Activated B cell treated with CpG ODN at 0.5 μM for 24 hours (primary cell): ENCODE data around the gene HCRT. TPM values are rescaled to one million over a fixed set of nuclear protein-coding genes. Genes with fewer than 3 reads are reported as not detected.

Source experiments
- ATAC-seq: fragments of 200-7000 bp; cut with Tn5 transposase; one replicate; pipeline ENCODE4 v1.10.0; 2021; ENCODE audit warnings: low read depth, mild to moderate bottlenecking, moderate library complexity
- CTCF ChIA-PET: fragments of 350-600 bp; sonication (Branson Sonifier 250); formaldehyde crosslinking; loops from one replicate; lab custom pipeline; 2021; ENCODE audit warnings: antibody characterized with exemption; lab: Charles Lee
- POLR2A ChIA-PET: fragments of 350-600 bp; sonication (Branson Sonifier 250); formaldehyde crosslinking; loops from one replicate; lab custom pipeline; 2021; ENCODE audit warnings: antibody characterized with exemption; lab: Charles Lee
- DNase-seq: peaks from one replicate; pipeline ENCODE4 v3.0.0; 2022
- H3K27ac Mint-ChIP-seq: one replicate; pipeline ENCODE4 v1.8.0; 2020; ENCODE audit warnings: mixed read lengths
- H3K27me3 Mint-ChIP-seq: one replicate; pipeline ENCODE4 v1.8.0; 2021; ENCODE audit warnings: mixed read lengths
- H3K36me3 Mint-ChIP-seq: one replicate; pipeline ENCODE4 v1.8.0; 2021; ENCODE audit warnings: low read depth, mixed read lengths
- H3K4me1 Mint-ChIP-seq: one replicate; pipeline ENCODE4 v1.8.0; 2021; ENCODE audit warnings: mixed read lengths
- H3K4me3 Mint-ChIP-seq: one replicate; pipeline ENCODE4 v1.8.0; 2020; ENCODE audit warnings: mild to moderate bottlenecking, mixed read lengths
- H3K9me3 Mint-ChIP-seq: one replicate; pipeline ENCODE4 v1.8.0; 2020; ENCODE audit warnings: mixed read lengths
- CTCF ChIP-seq: fragments of 200-600 bp; IDR thresholded peaks from one replicate; pipeline ENCODE4 v1.8.0; 2022; ENCODE audit warnings: antibody characterized with exemption, mild to moderate bottlenecking
- intact Hi-C: fragments of 100-400 bp; cut with micrococcal nuclease; formaldehyde crosslinking; loops from one replicate; pipeline ENCODE4 v1.15.1; 2024
- total RNA-seq: library from RNA; stranded (reverse); gene quantifications from 2 replicates; pipeline ENCODE4 v1.2.3, GENCODE V29; 2022

The HCRT gene
- total RNA-seq, 1 donor from 2014 or later = not detected

GRCh38 chr17:42192189-42193126 lies 7.2 kb upstream of the HCRT start:
- DNase-seq = no peak
- ATAC-seq = no peak
- Mint-ChIP-seq H3K9me3 (no peaks in the 10 kb centered on the region), H3K36me3 (peaks cover 13% of the 10 kb centered on the region), H3K4me1 (peaks cover 28% of the 10 kb centered on the region), H3K27ac (no peak overlapping the region), H3K4me3 (peak overlapping the region; percentile 98), H3K27me3 (no peaks in the 10 kb centered on the region)
- POLR2A ChIA-PET = interaction anchor here (1.1 kb wide), 1 partner anchor 226 kb away, joined by 3 read pairs; the partner anchor contains the start of gene CNP
- TF ChIP-seq CTCF = no peak
- intact Hi-C loops = no loop called here
- CTCF ChIA-PET = no interaction called here

- POLR2A ChIA-PET = interaction anchor here (0.5 to 1.1 kb wide), 2 partner anchors 225 to 312 kb away, joined by 3 to 11 read pairs; partner anchors contain the start of gene CNP
- Mint-ChIP-seq H3K27ac (no peak overlapping the region), H3K27me3 (no peaks in the 10 kb centered on the region), H3K9me3 (no peaks in the 10 kb centered on the region), H3K36me3 (peaks cover 13% of the 10 kb centered on the region), H3K4me3 (no peak overlapping the region), H3K4me1 (peaks cover 28% of the 10 kb centered on the region)
- CTCF ChIA-PET = no interaction called here
- ATAC-seq = no peak
- no peak for TF ChIP-seq CTCF
- intact Hi-C loops = no loop called here
- DNase-seq = no peak
Measured at GRCh38 chr17:42191275-42191608, 6.0 kb upstream of the HCRT start.

- intact Hi-C loops = no loop called here
- no peak for TF ChIP-seq CTCF
- ATAC-seq (no peak), DNase-seq (no peak)
- Mint-ChIP-seq H3K27ac (no peak overlapping the region), H3K4me1 (peaks cover 28% of the 10 kb centered on the region), H3K4me3 (no peak overlapping the region), H3K36me3 (peaks cover 13% of the 10 kb centered on the region), H3K9me3 (no peaks in the 10 kb centered on the region), H3K27me3 (no peaks in the 10 kb centered on the region)
- ChIA-PET POLR2A (interaction anchor here (0.5 to 0.6 kb wide), 3 partner anchors 19 to 311 kb away, joined by 5 to 11 read pairs (median 6); no protein-coding TSS in a partner anchor), CTCF (no interaction called here)
Measured at GRCh38 chr17:42190491-42191274, 5.4 kb upstream of the HCRT start.

GRCh38 chr17:42189651-42189965 lies 4.4 kb upstream of the HCRT start:
- no peak for TF ChIP-seq CTCF
- ATAC-seq = no peak
- Mint-ChIP-seq H3K27me3 (no peaks in the 10 kb centered on the region), H3K4me3 (no peak overlapping the region), H3K27ac (no peak overlapping the region), H3K36me3 (peaks cover 13% of the 10 kb centered on the region), H3K9me3 (no peaks in the 10 kb centered on the region), H3K4me1 (peaks cover 32% of the 10 kb centered on the region)
- ChIA-PET CTCF (no interaction called here), POLR2A (interaction anchor here (0.6 to 2.0 kb wide), 2 partner anchors 59 to 244 kb away, joined by 7 to 8 read pairs; no protein-coding TSS in a partner anchor)
- intact Hi-C loops = no loop called here
- DNase-seq = no peak
